HG03196 (cell line): ENCODE measurements around the gene SLC7A4.
"Not testable (repeated sequence)": the region's sequence is repeated elsewhere in the genome, so short reads cannot be mapped to it uniquely, and the experiment has no call there.

Experiments
- ATAC-seq: cut with Tn5 transposase; IDR thresholded peaks from one replicate; pipeline ENCODE4 v1.9.1; 2021; ENCODE audit not compliant: unreplicated experiment

Gene SLC7A4

DNA sequence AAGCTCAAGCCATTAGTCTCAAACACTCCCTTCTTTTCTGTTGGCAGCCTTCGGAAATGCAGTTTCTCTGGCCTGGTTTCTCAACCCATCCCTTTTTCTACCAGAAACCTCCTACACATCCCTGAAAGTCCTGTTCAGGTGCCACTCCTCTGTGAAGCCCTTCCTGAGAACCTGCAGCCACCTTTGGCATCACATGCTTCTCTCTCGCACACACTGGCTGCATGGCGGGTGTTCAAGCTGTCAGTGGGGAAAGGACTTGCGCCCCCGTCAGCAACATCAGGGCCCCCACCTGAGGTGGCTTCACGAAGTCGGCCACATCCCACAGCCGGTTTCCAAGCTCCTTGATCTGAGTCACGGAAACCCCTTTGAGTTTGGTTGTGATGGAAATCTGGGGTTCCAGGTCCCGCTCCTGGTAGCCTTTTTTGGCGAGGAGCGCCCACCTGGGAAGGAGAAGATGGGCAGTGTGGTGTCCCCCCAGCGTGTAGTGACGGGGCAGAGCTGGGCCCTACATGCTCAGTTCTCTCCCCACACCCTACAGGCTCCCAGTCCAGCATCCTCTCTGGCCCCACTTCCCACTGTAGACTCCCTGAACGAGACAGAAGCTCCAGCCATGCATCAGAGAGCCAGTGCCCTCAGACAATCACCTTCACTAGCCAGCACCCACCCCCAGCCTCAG is 11.6 kb upstream of the SLC7A4 start:
- no peak for ATAC-seq

DNA sequence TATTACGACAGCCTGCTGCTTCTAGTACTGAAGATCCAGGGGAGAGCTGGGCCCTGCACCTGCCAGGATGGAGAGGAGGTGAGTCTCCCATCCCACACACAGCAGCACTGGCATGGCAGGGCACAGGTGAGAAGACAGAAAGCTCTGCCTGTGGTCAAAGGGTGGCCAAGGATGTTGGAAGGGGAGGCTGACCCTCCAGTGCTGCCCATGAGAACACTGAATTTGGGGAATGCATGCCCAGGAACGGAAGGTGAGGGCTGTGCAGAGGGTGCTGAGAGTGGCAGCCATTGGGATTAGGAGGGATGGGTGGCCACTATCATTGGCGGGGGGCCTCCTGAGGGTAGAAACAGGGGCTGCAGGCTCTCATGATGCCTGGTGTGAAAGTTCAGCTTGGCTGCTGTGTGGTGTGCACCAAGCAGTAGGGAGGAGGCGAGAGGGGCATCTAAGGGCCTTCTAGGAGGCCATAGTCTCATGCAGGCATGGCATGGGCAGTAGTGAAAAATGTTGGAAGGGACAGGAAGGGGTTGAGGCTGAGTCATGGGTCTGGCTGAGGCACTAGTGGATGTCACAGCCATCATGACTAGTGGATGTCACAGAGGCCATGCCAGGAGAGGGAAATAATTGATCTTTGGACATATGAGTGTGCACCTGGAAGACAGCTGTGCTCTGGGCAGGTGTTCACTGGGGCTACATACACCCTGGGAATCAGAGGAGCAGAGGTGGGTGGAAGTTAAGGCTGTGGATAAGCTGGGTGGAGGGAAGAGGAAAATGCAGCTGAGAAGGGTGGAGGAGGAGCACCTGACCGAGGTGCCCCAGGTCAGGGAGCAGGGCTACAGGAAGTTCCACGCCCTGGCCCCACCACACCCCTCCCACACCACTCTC is 10.9 kb upstream of the SLC7A4 start:
- ATAC-seq, result no peak

DNA sequence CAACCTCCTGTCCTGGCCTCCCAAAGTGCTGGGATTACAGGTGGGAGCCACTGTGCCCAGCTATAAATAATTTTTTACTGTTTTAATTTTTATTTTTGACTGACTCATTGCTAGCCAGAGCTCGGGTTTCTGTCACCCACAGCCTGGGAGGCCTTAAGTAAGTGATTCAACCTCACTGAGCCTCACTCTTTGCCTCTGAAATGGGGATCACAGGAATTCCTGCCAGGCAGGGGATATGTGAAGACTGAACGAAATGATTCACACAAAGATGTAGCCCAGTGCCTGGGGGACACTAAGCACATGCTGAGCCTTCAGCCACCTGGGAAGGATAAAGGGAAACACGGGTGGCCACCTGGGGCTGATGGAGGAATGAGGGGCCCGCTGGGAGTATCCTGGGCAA is 9.6 kb upstream of the SLC7A4 start:
- no peak for ATAC-seq

DNA sequence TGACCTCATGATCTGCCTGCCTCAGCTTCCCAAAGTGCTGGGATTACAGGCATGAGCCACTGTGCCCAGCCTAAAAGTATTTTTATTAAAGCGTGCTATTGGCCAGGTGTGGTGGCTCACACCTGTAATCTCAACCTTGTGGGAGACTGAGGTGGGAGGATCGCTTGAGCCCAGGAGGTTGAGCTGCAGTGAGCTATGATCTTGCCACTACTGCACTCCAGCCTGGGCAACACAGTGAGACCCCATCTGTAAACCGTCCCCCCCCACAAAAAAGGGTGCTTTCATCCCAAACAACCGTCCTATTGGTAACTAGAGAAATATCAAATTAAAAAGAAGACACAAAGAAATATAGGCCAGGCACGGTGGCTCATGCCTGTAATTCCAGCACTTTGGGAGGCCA is 6.8 kb upstream of the SLC7A4 start:
- not testable (repeated sequence) for ATAC-seq

DNA sequence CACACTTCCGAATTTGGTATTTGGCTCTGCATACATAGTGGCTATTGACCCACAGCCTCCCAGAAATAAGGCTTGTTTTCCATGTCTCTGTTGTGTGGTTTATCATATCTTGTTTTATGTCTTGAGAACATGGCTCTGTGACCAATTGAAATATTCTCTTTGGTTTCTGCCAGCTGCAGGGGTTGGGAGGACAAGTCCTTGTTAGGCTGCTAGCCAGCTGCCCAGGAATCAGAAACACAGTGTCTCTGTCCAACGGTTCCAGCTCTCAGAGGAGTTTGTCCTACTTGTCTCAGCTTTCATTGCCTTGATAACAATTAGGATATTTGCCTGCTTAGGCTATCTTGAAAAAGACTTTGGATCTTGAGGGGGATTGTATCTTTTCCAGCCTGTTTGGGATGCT is 6.0 kb upstream of the SLC7A4 start:
- no peak for ATAC-seq

DNA sequence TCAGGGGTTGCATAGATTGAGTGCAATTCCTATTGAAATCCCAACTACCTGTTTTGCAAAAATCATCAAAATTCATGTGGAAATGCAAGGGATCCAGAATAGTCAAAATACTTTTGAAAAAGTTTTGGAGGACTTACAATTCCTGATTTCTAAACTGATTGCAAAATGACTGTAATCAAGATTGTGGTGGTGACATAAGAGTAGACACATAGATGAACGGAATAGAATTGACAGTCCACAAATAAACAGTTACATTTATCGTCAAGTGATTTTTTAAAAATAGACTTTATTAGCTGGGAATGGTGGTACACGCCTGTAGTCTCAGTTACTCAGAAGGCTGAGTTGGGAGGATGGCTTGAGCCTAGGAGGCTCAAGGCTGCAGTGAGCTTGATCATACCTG is 2.6 kb upstream of the SLC7A4 start:
- no peak for ATAC-seq

DNA sequence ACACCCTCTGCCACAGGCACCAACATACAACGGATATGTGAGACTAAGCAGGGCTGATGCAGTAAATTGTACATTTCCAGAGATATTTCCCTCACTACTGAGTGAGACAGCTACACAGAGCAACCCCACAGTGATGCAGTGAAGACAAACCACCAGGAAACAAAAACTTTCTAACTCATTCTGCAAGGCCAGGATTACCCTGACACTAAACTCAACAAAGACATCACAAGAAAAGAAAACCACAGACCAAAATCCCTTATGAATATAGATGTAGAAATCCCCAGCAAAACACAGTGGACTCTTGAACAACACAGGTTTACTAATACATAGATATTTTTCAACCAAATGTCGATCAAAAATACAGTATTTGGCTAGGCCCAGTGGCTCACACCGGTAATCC is 1.5 kb upstream of the SLC7A4 start:
- no peak for ATAC-seq

DNA sequence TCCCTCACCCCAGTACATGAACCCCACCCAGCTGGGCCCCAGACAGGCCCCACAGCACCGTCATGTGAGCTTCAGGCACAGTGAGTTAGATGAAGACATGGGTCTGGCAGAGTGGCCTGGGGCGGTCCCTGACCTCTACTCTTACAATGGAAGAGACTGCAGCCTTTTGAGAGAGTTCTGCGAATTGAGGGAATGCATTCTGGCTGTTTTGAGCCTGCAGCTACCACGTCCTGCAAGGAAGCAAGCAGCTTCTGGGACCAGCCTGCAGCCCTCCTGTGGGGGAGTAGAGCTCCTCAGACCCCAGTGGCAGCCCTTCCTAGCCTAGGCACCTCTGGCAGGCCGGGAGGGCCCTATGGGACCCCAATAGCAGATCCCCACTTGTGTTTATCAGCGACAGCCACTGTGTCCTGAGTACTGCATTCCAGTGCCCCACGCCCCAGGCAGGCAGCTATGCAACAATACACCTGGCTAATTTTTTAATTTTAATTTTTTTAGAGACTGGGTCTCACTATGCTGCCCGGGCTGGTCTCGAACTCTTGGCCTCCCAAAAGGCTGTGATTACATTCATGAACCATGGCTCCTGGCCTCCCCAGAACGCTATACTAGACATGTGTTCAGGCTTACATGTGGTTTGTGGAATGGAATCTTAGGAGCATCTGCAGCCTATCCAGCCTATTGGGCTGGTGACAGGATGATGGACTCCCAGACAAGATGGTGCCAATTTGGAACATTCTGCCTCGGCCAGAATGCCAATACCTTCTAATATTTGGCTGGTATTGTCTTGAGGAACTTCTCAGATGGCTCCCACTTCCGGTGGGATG is 717 bp upstream of the SLC7A4 start:
- no peak for ATAC-seq

DNA sequence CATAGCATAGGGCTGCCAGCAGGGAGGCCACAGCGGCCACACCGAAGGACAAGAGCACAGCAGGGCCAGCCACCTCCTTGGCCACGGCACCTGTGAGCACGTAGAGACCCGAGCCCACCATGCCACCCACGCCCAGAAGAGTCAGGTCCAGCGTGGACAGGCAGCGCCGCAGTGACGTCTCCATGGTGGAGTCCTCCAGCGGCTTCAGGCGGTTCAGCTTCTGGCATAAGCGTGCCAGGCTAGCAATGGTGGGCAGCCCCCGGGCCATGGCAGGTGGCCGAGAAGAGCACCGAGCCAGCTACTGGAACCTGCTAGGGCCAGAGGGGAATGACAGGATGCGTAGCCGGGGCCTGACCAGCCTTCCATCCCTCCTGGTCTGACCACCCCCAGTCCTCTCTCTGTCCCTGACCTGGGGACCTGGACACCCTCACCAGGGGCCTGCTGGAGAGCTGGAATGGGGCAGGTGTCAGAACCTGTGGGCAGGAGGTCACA is 770 bp downstream of the SLC7A4 start:
- ATAC-seq, result no peak

DNA sequence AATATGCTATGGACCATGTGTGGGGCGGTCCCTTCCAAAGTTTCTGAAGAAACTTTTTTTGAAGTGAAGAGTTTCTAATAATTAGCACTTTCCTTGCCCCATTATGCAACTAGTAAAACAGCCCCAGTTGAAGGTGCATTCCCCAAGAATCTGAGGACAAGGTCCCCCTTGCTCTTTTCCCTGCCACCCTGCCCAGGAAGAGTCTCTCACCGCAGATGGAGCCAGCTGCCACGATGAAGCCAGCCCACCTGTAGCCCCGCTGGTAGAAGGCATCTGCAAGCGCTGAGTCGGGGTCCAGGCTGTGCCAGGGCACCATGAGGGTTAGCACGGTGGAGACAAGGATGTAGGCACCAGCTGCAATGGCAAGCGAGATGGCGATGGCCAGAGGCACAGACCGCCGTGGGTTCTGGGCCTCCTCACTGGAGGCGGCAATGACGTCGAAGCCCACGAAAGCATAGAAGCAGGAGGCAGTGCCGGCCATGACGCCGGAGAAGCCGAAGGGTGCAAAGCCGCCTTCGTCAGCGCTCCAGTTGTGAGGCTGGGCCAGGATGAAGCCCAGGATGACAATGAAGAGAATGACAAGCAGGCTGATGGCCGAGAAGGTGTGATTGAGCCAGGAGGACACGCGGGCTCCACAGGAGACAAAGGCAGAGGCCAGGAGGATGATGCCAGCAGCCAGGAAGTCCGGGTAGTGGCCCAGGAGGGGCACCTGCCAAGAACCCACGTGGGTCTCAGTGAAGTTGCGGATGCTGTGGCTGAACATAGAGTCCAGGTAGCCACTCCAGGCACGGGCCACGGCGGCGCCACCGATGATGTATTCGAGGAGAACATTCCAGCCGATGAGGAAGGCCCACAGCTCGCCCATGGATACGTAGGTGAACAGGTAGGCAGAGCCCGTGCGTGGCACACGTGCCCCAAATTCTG is 1.5 kb downstream of the SLC7A4 start:
- ATAC-seq, result no peak

DNA sequence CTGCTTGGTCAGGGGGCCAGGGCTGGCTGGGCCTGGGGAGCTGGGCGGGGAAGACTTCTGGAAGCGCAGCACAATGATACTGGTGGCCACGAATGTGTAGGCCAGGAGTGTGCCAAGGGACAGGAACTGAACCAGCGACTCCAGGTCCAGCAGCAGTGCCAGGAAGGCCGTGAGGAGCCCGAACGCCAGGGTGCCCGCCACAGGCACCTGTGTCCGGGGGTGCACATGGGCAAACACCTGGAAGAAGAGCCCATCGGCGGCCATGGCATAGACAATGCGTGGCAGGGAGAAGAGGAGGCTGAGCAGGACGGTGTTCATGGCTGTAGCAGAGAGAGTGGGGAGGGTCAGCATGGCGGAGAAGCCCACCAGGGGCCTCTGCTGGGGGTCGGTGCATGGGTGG is 2.3 kb downstream of the SLC7A4 start:
- no peak for ATAC-seq

DNA sequence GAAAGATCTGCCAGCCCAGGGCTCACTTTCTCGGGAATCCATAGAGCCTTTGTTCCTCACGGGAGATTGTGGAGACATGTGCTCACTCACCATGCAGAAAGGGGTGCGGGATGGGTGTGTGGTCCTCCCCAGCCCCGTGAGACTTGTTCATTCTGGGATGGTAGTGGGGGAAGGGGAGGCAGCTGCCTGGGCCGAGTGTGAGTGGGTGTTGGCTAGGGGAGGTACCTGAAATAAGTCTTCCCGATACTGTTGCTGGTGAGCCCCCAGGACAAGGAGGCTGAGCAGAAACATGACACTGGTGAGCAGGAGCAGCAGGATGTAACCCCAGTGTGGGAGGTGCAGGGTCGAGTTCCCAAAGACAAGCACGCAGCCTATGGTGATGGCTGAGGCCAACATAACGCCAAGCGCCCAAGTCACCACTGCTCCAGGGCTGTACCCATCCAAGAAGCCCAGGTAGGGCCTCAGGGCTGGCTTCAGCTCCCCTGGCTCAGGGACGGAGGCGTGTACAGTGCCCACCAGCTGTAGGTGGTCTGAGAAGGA is 2.8 kb downstream of the SLC7A4 start:
- no peak for ATAC-seq

DNA sequence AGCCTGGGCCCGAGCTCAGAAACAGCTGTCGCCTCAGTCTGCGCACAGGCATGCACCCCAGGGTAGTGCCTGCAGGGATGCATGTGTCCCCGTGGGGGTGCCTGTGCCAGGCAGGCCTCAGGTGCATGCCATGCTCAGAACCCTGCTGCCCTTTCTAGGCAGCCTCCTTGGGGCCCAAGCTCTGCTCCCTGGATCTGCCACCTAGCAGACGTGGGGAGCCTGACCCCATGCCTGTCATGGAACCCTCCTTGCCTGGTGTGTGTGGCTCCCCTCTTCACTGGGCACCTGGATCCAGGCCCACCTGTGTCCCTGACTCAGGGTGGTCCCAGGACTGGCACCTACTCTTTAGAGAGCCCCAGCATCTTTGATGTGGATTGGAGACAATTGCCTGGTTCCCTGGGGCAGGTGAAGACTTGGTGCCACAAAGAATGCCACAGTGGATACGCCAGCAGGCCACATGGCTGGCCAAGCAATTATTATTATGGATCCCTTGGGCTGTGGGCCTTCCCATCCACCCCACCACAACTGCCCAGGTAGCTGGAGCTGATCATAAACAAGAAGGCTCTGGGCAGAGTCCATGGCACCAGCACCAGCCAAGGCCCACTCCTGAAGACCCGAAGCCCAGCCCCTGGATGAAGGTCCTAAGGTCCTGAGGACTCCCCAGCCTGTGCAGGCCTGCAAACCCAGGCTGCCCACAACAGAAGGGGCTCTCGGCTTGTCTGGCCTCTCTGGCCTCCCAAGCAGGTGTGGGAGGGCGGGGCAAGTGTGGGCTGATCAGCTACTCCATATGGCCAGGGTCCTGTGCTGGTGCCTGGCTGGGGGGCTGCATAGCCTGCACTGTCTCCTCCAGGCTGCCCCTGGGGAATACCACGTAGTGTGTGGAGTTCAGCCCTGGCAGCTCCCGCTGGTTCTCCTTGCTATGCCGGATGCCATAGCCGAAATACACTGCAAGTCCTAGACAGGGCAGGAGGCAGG is 3.8 kb downstream of the SLC7A4 start:
- no peak for ATAC-seq

DNA sequence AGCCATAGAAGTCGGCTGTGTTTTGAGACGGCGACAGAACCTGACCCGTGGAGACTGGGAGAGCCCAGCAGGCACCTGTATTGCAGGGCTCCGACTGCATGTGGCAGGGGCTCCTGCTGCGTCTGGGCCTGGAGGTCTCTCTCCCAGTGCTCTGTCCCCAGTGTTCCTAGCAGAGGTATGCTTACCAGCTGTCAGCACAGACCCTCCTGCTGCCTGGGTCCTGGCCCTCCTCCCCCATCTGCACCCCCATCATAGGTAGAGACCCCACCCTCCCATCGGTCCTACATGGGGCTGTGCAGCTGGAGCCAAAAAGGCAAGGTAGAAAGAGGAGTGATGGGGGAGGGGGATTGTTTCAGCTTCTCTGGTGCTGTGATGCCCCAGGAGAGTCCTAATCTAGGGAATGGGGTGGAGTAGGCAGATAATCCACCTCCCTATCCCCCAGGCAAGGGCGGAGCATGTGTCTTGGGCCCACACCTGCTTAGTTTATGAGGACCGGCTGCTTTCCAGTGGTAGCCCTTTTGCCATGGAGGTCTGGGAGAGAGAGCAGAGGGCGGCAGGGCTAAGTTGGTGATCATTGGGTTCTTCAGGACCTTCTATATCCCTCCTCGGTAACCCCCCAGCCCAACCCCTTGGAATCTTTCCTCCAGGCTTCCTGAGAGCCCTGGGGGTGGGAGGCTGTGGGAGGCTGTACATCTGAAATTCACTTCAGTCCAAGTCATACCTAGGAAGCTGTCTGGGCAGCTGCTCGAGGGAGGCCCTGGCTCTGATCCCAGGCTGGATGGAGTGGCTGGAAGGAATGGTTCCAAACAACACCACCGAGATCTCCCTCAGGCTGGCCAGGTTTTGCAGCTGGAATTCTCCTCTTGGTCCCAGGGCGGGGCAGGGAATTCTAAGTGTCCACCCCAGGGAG is 5.3 kb downstream of the SLC7A4 start:
- no peak for ATAC-seq

DNA sequence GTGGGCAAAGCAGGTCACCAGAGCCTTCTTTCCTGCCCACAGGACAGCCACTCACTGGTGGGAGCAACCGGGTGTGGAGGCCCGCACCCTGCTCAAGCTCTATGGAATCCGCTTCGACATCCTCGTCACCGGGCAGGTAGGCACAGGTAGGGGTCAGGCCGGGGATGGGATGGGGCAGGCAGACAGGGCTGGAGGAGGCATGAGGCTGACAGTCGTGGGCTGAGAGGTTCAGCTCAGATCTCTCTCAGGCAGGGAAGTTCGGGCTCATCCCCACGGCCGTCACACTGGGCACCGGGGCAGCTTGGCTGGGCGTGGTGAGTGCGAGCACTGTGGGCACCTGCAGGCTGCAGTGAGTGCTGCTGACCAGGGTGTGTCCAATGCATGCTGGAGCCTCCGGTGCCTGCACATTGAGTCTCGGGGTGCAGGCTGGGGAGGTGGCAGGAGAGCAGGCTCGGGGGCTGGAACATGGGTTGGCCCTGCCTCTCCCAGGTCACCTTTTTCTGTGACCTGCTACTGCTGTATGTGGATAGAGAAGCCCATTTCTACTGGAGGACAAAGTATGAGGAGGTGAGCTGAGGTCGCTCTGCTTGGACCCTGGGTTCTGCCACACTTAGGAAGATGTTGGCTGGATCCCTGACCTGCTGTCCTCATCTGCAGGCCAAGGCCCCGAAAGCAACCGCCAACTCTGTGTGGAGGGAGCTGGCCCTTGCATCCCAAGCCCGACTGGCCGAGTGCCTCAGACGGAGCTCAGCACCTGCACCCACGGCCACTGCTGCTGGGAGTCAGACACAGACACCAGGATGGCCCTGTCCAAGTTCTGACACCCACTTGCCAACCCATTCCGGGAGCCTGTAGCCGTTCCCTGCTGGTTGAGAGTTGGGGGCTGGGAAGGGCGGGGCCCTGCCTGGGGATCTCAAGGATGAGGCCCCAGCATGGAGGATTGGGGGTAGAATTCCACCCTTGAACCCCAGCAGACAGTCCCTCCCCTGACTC is 6.3 kb downstream of the SLC7A4 start:
- no peak for ATAC-seq

DNA sequence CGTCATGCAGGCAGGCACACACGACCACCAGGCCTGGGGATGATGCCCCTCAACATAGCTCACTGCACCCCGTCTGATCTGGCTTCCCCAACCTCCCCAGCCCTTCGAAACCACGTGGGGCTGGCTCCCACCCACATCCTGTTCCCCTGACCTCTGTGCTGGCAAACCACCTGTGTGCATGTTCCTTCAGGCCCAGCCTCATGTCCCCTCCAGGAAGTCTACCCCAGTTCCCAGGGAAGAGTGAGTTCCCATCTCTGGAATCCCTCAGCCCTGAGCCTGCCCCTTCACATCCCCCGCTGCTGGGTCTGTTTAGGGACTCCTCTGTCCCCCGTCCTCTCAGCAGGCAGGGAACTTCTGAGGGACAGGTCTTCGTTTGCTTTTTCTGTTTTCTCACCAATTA is 7.1 kb downstream of the SLC7A4 start:
- ATAC-seq, result no peak
